HUES64 (cell line): ENCODE measurements around the gene TUFM.

Source experiments
- H3K27ac ChIP-seq: 2 replicates; pipeline ENCODE4 v1.7.0; 2013; ENCODE audit warnings: low read depth, low read length, inconsistent platforms
- H3K27me3 ChIP-seq: 2 replicates; pipeline ENCODE4 v1.6.1; 2013; ENCODE audit warnings: mild to moderate bottlenecking, low read length; ENCODE audit not compliant: insufficient read depth
- H3K36me3 ChIP-seq: 2 replicates; pipeline ENCODE4 v1.6.1; 2013; ENCODE audit warnings: mild to moderate bottlenecking, low read length; ENCODE audit not compliant: insufficient read depth
- H3K4me1 ChIP-seq: 2 replicates; pipeline ENCODE4 v1.6.1; 2013; ENCODE audit warnings: mild to moderate bottlenecking, low read length, moderate library complexity; ENCODE audit not compliant: insufficient read depth
- H3K4me3 ChIP-seq: 2 replicates; pipeline ENCODE4 v1.5.1; 2013; ENCODE audit warnings: mild to moderate bottlenecking, low read length, moderate library complexity
- H3K9ac ChIP-seq: 2 replicates; pipeline ENCODE4 v1.6.1; 2013; ENCODE audit warnings: mild to moderate bottlenecking, low read depth, low read length
- H3K9me3 ChIP-seq: 2 replicates; pipeline ENCODE4 v1.6.1; 2013; ENCODE audit warnings: low read depth, low read length; ENCODE audit not compliant: insufficient read depth
- WGBS: fragments of 150-250, 120-280 bp; methylation state at CpG from one replicate; pipeline ENCODE4 v1.1.7; 2013; ENCODE audit warnings: missing lambda C conversion rate; 5-methylcytosine and 5-hydroxymethylcytosine counted together

Gene TUFM

DNA sequence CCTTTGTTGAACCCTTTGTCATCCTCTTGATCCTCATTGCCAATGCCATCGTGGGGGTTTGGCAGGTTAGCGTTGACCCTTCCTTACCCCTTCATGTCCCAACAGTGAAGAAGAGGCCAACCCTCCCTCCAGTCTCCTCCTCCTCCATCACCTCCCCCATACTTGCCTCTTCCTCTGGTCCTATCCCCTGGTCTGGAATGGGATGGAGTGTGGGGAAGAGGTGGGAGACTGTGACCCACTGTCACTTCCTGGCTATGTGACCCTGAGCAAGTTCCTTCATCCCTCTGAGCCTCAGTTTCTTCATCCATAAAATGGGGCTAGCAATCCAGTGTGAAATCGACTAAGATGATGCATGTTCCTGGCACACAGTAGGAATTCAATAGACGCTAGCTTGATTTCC lies 34.8 kb upstream of the TUFM start:
- peak overlapping the region; percentile 87; the same call in 1 of the 2 replicates for H3K4me3 ChIP-seq
- no peak overlapping the region for H3K27ac ChIP-seq

DNA sequence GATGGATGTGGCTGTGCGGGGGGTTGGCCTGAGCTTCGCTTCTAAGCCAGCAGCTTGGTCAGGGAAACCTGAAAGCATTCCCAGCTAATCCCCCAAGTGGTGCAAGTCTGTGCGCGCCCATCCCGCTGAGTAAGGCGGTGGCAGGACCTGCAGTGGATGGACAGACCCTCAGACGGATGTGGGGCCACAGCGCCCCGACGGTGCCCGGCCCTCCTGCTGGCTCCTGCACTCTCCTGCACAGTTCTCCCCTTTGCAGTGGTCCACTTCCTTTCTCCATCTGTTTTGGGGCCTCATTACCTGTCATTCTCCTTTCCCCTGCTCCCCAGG lies 34.4 kb upstream of the TUFM start:
- Histone ChIP-seq H3K27ac (peak overlapping the region; percentile 71; the same call in 1 of the 2 replicates), H3K36me3 (no peaks in the 10 kb centered on the region), H3K9me3 (no peaks in the 10 kb centered on the region), H3K4me1 (peaks cover 29% of the 10 kb centered on the region), H3K4me3 (peak overlapping the region; percentile 87), H3K9ac (peak overlapping the region; percentile 62), H3K27me3 (peaks cover 11% of the 10 kb centered on the region)
- 18% methylated on average over 11 of the region's 11 CpGs for WGBS

More for the DNA sequence above, 34.8 kb upstream of the TUFM start:
- Histone ChIP-seq H3K4me1 (peaks cover 29% of the 10 kb centered on the region), H3K27me3 (peaks cover 11% of the 10 kb centered on the region), H3K9ac (no peak overlapping the region), H3K36me3 (no peaks in the 10 kb centered on the region), H3K9me3 (no peaks in the 10 kb centered on the region)
- 91% methylated on average over 4 of the region's 4 CpGs for WGBS

DNA sequence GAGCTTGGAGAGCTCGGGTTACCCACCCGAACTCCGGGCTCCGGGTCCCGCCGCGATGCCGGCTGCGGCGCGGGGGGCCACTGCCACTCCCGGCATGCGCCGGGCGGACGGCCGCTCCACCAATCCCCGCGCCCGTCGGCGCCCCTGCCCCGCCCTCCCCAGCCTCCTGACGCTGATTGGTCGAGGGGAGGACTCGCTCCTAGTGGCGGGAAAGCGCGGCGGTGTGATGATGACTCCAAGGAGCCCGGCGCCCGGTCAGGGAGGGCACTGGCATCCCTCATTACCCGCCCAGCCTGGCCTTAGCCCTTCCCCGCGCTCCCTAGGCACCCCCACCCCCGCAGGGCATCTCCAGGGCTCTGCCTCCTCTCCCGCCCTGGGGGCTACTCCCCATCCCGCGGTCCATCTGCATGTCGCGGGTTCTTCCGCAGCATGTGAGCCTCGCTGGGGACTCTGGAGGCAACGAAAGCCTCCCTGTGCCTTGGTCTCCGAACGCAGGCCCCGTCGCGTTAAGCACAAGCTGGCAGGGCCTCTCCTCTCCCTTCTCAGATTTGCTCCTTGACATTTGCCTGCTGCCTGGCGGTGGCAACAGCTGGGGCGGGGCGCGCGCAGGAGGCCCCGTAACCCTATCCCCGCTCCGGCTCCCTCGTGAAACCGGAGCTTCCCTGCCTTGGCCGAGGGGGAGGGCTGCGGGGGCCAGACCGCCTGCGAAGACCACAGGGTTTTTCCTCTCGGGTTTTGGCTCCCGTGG lies 33.9 kb upstream of the TUFM start:
- Histone ChIP-seq H3K9ac (peak overlapping the region; percentile 85), H3K27me3 (peaks cover 11% of the 10 kb centered on the region), H3K4me3 (peak overlapping the region; percentile 87), H3K27ac (peak overlapping the region; percentile 84), H3K36me3 (no peaks in the 10 kb centered on the region), H3K4me1 (peaks cover 29% of the 10 kb centered on the region), H3K9me3 (no peaks in the 10 kb centered on the region)
- WGBS = under 1% methylated on average over 66 of the region's 66 CpGs

DNA sequence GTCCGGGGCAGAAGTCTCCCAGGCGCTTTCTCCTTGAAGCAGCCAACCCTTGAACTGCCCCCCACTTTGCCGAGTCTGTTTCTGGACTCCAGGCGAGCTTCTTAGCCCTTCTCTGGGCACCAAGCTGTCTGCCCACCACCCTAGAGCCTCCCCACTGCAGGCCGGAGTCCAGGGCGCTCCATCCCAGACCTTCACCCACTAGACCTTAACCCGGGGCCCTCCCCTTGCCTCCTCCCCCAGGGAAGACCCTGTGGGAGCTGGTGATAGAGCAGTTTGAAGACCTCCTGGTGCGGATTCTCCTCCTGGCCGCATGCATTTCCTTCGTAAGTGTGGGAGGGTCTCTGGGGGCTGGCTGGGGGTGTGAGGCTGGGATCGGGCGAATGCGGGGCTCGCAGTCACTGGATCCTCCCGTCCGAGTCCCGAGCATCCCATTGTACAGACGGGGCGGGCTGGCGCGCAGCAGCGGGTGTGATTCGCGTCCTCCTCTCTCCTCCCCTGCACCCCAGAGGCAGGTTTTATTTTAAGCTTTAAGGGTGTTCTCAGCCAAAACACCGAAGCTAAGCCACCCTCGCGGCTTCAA lies 33.2 kb upstream of the TUFM start:
- peaks cover 11% of the 10 kb centered on the region for H3K27me3 ChIP-seq
- peak overlapping the region; percentile 84 for H3K27ac ChIP-seq
- H3K9ac ChIP-seq = peak overlapping the region; percentile 85
- H3K4me3 ChIP-seq = peak overlapping the region; percentile 87
- 4% methylated on average over 26 of the region's 27 CpGs for WGBS
- no peaks in the 10 kb centered on the region for H3K9me3 ChIP-seq
- H3K4me1 ChIP-seq = peaks cover 29% of the 10 kb centered on the region
- peaks cover 2% of the 10 kb centered on the region for H3K36me3 ChIP-seq

DNA sequence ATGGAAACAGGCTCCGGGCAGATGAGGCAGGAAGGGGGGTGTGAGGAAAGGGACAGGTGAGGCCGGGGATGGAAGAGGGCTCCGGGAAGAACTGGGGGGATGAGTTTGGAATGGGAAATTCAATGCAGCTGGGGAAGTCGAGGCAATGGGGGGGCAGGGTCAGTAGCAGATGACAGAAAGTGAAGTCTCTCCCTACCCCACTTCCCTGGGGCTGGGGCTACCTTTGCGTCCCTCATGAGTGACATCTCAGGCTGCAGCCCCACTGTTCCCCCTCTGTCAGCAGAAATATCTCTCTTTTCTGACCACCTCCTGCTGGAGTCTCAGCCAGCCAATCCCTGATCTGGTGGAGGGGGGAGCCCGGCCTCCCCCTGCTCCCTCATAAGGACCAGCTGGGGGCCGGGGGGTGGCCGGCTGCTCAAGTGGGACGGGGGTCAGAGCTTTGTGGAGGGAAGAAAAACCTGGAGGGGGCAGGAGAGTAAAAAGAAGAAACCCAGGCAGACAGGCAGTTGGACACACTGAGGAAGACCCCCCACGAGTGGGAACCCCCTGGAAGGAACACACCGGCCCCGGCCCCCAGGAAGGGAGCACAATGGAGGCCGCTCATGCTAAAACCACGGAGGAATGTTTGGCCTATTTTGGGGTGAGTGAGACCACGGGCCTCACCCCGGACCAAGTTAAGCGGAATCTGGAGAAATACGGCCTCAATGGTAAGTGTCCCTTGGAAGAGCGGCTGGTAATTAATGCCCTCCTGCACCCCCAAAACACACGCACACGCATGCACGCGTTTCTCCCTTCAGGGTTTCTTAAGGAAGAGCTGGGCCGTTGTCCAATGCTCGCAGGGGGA lies 32.2 kb upstream of the TUFM start, which contains the start of gene ATP2A1:
Gene ATP2A1 (plus strand): TSS at position 406 of the 844 bp plus-strand sequence. CDS start 184 bp downstream, at position 590.
- Histone ChIP-seq H3K4me1 (peaks cover 23% of the 10 kb centered on the region), H3K27ac (peak within 1 kb of the TSS; percentile 84), H3K27me3 (peaks cover 11% of the 10 kb centered on the region), H3K9ac (peak within 1 kb of the TSS; percentile 85), H3K36me3 (peaks cover 9% of the 10 kb centered on the region), H3K4me3 (peak within 1 kb of the TSS; percentile 87), H3K9me3 (no peaks in the 10 kb centered on the region)
- WGBS = 79% methylated on average over 23 of the region's 25 CpGs

DNA sequence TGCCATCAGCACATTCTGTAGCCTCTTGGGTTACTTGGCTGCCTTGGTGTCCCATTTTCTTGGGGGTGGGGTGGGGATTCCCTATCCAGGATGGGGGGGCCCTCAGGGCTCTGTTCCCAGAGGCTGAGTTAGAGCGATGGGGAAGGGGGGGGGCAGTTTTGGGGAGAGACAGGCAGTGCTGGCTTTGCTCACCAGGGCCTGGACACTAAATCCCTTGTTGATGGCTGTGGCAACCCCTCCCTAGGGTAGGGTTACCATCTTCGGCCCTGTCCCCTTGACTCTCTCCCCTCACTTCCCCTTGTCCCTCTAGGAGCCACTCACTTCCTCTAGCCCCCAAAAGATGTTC lies 31.5 kb upstream of the TUFM start:
- Histone ChIP-seq H3K27me3 (peaks cover 11% of the 10 kb centered on the region), H3K9me3 (no peaks in the 10 kb centered on the region), H3K27ac (no peak overlapping the region), H3K4me1 (peaks cover 18% of the 10 kb centered on the region), H3K36me3 (peaks cover 11% of the 10 kb centered on the region), H3K4me3 (no peak overlapping the region), H3K9ac (no peak overlapping the region)
- WGBS = 77% methylated on average over 2 of the region's 2 CpGs

DNA sequence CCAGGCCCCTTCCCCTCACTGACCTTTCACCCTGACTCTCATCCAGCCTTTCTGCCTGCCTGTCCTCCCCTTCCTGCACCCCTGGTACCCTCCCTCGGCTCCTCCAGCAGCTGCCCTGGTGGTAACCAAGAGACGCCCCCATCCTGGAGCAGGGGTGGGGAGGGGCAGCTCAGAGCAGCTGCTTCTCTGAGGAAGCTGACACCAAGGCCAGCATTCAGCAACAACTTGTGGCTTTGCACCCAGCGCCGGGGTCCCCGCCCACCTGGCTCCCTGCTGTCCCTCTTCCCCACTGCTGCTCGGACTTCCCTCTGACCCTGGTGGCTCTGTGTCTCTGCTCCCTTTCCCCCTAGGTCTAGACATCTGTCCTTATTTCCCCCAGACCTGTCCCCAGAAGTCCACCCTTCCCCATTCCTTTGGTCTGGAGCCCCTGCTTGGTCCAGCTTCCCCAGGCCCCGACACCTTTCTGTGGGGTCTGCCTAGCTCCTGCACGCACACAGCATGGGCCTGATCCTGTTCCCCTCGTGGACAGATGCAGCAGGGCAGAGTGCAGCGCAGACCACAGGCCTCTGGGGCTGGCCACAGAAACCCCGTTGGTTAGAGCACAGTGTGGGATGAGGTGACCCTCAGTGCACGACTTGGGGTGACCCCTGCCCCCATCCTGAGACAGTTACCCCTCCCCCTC lies 31.0 kb upstream of the TUFM start:
- H3K27me3 ChIP-seq = peaks cover 11% of the 10 kb centered on the region
- H3K9ac ChIP-seq = peak overlapping the region; percentile 30; the same call in 1 of the 2 replicates
- H3K27ac ChIP-seq = no peak overlapping the region
- no peaks in the 10 kb centered on the region for H3K9me3 ChIP-seq
- WGBS = 61% methylated on average over 12 of the region's 12 CpGs
- peaks cover 13% of the 10 kb centered on the region for H3K36me3 ChIP-seq
- H3K4me3 ChIP-seq = no peak overlapping the region
- peaks cover 15% of the 10 kb centered on the region; the same call in 1 of the 2 replicates for H3K4me1 ChIP-seq

DNA sequence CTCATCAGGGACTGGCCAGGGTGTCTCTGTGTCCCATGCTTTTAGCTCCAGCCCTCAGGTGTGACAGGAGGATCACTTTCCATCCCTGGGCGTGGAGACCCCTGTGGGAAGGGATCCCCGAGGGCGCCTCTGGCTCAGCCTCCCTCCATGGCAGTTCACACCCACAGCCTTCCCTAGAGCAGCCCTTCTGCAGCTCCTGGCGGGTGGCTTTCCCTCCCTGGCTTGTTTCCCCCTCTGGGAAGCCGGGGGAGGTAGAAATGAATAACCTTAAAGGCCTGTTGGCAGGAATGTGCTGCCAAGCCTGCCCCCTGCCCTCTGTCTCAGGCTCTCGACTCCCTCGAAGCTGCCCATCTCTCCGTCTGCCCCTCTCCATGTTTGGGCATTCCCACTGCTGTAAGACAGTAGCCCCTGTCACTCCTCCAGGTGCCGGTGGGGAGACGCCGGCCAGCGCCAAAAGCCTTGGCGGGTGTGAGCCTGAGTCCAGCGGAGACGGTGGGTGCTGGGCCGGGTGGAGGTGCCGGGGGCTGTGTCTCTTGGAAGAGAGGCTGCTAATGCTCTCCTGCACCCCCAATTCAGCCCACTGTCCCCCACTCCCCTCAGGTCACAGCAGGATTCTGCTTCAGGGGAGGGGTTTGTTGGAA lies 30.0 kb upstream of the TUFM start:
- Histone ChIP-seq H3K9ac (no peak overlapping the region), H3K27ac (no peak overlapping the region; the same call in 1 of the 2 replicates), H3K36me3 (peaks cover 19% of the 10 kb centered on the region), H3K9me3 (no peaks in the 10 kb centered on the region), H3K4me1 (peaks cover 15% of the 10 kb centered on the region; the same call in 1 of the 2 replicates), H3K27me3 (peaks cover 9% of the 10 kb centered on the region), H3K4me3 (no peak overlapping the region)
- 77% methylated on average over 17 of the region's 17 CpGs for WGBS

DNA sequence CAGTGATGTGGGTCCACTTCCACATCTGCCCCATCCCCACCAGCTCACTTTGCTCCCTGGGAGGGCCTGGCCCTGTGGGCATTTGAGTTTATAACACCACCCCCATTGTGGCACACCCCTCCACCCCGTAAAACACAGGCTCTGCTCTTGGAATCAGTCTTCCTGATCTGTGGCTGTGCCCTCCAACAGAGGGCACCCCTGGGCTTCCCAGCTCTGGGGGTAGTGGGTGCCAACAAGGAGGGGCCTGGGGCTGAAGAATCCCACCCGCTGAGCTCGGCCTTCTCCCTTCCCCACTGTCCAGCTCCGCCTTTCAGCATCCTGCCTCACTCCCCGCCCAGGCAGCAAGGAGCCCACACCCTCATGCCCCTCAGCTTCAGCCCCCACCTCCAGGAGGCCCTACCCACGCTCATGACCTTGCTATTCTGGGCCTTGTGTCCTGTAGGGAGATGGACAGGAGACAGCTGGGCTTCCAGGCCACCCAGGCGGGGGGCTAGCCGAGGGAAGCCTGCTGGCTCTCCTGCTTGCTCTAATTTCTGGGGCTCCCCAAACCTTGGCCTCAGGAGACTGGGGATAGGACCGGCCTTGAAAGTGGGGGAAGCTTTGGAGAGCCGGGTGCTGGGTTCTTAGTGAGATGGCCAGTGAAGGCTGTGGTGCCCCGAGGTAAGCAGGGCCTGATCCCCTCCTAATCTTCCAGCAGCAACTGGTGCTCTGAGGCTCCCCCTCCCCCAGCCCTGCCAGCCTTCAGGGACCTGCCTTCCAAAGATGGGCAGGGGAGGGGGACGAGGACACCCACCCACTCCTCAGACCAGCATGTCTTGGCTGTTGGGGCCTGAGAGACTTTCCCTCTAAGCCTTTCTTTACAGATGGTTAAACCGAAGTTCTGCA lies 29.2 kb upstream of the TUFM start:
- H3K4me1 ChIP-seq = peaks cover 9% of the 10 kb centered on the region; the same call in 1 of the 2 replicates
- H3K36me3 ChIP-seq = peaks cover 26% of the 10 kb centered on the region
- WGBS = 82% methylated on average over 13 of the region's 13 CpGs
- peaks cover 1% of the 10 kb centered on the region; the same call in 1 of the 2 replicates for H3K27me3 ChIP-seq
- H3K4me3 ChIP-seq = no peak overlapping the region
- H3K27ac ChIP-seq = no peak overlapping the region; the same call in 1 of the 2 replicates
- H3K9ac ChIP-seq = 0 out of 2 replicates have a peak overlapping the region, but pooled peaks have one; percentile 9
- H3K9me3 ChIP-seq = no peaks in the 10 kb centered on the region
